H1 (cell line): ENCODE measurements around the gene KCNJ10. TPM values are rescaled to one million over a fixed set of nuclear protein-coding genes. Genes with fewer than 3 reads are reported as not detected.
A peak's percentile ranks its signal among the peaks of the same experiment; 100 is the strongest.

ENCODE experiments used
- CTCF ChIA-PET: fragments of 300-600 bp; sonication (Branson Sonifier 250); formaldehyde crosslinking; loops from one replicate; lab custom pipeline; 2021; ENCODE audit not compliant: partially characterized antibody; lab: Charles Lee
- POLR2A ChIA-PET: fragments of 300-600 bp; sonication (Branson Sonifier 250); formaldehyde crosslinking; loops from one replicate; lab custom pipeline; 2021; ENCODE audit warnings: inconsistent platforms; ENCODE audit not compliant: partially characterized antibody; lab: Charles Lee
- DNase-seq, 2 experiments: peaks; one replicate each; pipeline versions ENCODE4 v3.0.0 to v3.0.0-alpha.2; 2010 to 2022; ENCODE audit warnings: low spot score in 2 of 2, low read depth in 1 of 2, mixed read lengths in 1 of 2
- FAIRE-seq: peaks from 2 replicates; lab custom pipeline; 2011; peaks lifted over from hg19 to GRCh38; lab: Jason Lieb, UNC
- H2AFZ ChIP-seq: 2 replicates; pipeline ENCODE4 v1.8.1; 2012; ENCODE audit warnings: low read length, inconsistent platforms
- H2AK5ac ChIP-seq: 2 replicates; pipeline ENCODE4 v1.6.1; 2013; ENCODE audit warnings: low read depth, low read length
- H2BK120ac ChIP-seq: replicated peaks from 2 replicates; pipeline ENCODE3; 2013; ENCODE audit warnings: low read depth, low read length, inconsistent platforms
- H2BK12ac ChIP-seq: 2 replicates; pipeline ENCODE4 v1.6.1; 2013; ENCODE audit warnings: low read depth, low read length
- H2BK15ac ChIP-seq: 2 replicates; pipeline ENCODE4 v1.6.1; 2013; ENCODE audit warnings: low read length
- H2BK20ac ChIP-seq: 2 replicates; pipeline ENCODE4 v1.6.1; 2013; ENCODE audit warnings: low read length
- H2BK5ac ChIP-seq: 2 replicates; pipeline ENCODE4 v1.6.1; 2013; ENCODE audit warnings: low read depth, low read length
- H3K14ac ChIP-seq: 2 replicates; pipeline ENCODE4 v1.6.1; 2013; ENCODE audit warnings: inconsistent platforms; ENCODE audit not compliant: insufficient read length
- H3K18ac ChIP-seq: 2 replicates; pipeline ENCODE4 v1.6.1; 2013; ENCODE audit warnings: low read length; ENCODE audit errors: extremely low read depth
- H3K23ac ChIP-seq: 2 replicates; pipeline ENCODE4 v1.6.1; 2013; ENCODE audit warnings: inconsistent platforms; ENCODE audit not compliant: insufficient read length
- H3K23me2 ChIP-seq: 2 replicates; pipeline ENCODE4 v1.6.1; 2013; ENCODE audit warnings: low read depth, low read length
- H3K27ac ChIP-seq: 2 replicates; pipeline ENCODE4 v1.6.1; 2011; ENCODE audit warnings: low read depth, low read length, inconsistent platforms
- H3K27me3 ChIP-seq, 4 experiments: replicated peaks in 1 of 4; 1 replicate in 1 of 4; 2 replicates in 3 of 4; pipeline versions ENCODE4 v1.6.1 to v1.8.1; 2011 to 2013; ENCODE audit warnings: low read length in 3 of 4, mild to moderate bottlenecking in 3 of 4, inconsistent platforms in 2 of 4, mixed read lengths in 2 of 4, moderate library complexity in 1 of 4; ENCODE audit not compliant: control insufficient read depth in 3 of 4, insufficient read depth in 3 of 4; ENCODE audit errors: extremely low read depth in 1 of 4
- H3K36me3 ChIP-seq, 4 experiments: 2 replicates each; pipeline versions ENCODE4 v1.6.1 to v1.8.1; 2011 to 2013; ENCODE audit warnings: mild to moderate bottlenecking in 4 of 4, low read length in 3 of 4, moderate library complexity in 2 of 4, control low read depth in 1 of 4, inconsistent platforms in 1 of 4; ENCODE audit not compliant: insufficient read depth in 4 of 4, control insufficient read depth in 2 of 4
- H3K4ac ChIP-seq: replicated peaks from 2 replicates; pipeline ENCODE3; 2013; ENCODE audit warnings: low read length, low read depth, mixed read lengths, inconsistent platforms; ENCODE audit not compliant: insufficient read length
- H3K4me1 ChIP-seq, 4 experiments: replicated peaks in 1 of 4; 1 replicate in 1 of 4; 2 replicates in 3 of 4; pipeline versions ENCODE4 v1.6.1 to v1.8.1; 2011 to 2013; ENCODE audit warnings: low read length in 3 of 4, inconsistent platforms in 2 of 4, mixed read lengths in 1 of 4; ENCODE audit not compliant: insufficient read depth in 4 of 4, control insufficient read depth in 3 of 4
- H3K4me2 ChIP-seq, 2 experiments: 2 replicates each; pipeline versions ENCODE4 v1.6.1 to v1.8.1; 2011 to 2013; ENCODE audit warnings: low read depth in 2 of 2, low read length in 2 of 2, control low read depth in 1 of 2, inconsistent platforms in 1 of 2, mild to moderate bottlenecking in 1 of 2; ENCODE audit not compliant: insufficient read depth in 1 of 2
- H3K4me3 ChIP-seq, 4 experiments: fragments of 200-600, 300-600 bp in 1 of 4; sonication (generic), shearing (Covaris generic), sonication (Bioruptor Twin) in 1 of 4; 2 replicates each; pipeline versions ENCODE4 v1.5.1 to v1.8.1; 2011 to 2016; ENCODE audit warnings: low read length in 4 of 4, low read depth in 3 of 4, control low read depth in 2 of 4, inconsistent platforms in 2 of 4, mild to moderate bottlenecking in 2 of 4, mixed read lengths in 1 of 4, moderate library complexity in 1 of 4; ENCODE audit not compliant: insufficient read depth in 2 of 4; ENCODE audit errors: extremely low read depth in 1 of 4
- H3K56ac ChIP-seq: replicated peaks from 2 replicates; pipeline ENCODE3; 2013; ENCODE audit warnings: low read depth, mild to moderate bottlenecking, mixed read lengths, low read length, inconsistent platforms; ENCODE audit not compliant: insufficient read length
- H3K79me1 ChIP-seq: 2 replicates; pipeline ENCODE4 v1.6.1; 2013; ENCODE audit warnings: low read depth, low read length, control low read depth
- H3K79me2 ChIP-seq, 2 experiments: 2 replicates each; pipeline versions ENCODE4 v1.6.1 to v1.8.1; 2012 to 2013; ENCODE audit warnings: low read length in 2 of 2, mild to moderate bottlenecking in 2 of 2, inconsistent platforms in 1 of 2; ENCODE audit not compliant: insufficient read depth in 2 of 2, control insufficient read depth in 1 of 2
- H3K9ac ChIP-seq, 4 experiments: replicated peaks in 1 of 4; 1 replicate in 1 of 4; 2 replicates in 3 of 4; pipeline versions ENCODE4 v1.6.1 to v1.8.1; 2011 to 2013; ENCODE audit warnings: low read depth in 3 of 4, low read length in 3 of 4, control low read depth in 2 of 4, mild to moderate bottlenecking in 2 of 4, moderate library complexity in 2 of 4, inconsistent platforms in 1 of 4; ENCODE audit errors: extremely low read depth in 1 of 4
- H3K9me3 ChIP-seq, 2 experiments: 2 replicates each; pipeline versions ENCODE4 v1.6.1 to v1.8.1; 2012 to 2013; ENCODE audit warnings: mild to moderate bottlenecking in 2 of 2, moderate library complexity in 2 of 2, control low read depth in 1 of 2, inconsistent platforms in 1 of 2, low read depth in 1 of 2, low read length in 1 of 2, mixed read lengths in 1 of 2; ENCODE audit not compliant: insufficient read depth in 2 of 2
- H4K20me1 ChIP-seq, 2 experiments: replicated peaks in 1 of 2; 2 replicates each; pipeline versions ENCODE3 to v1.8.1; 2011 to 2013; ENCODE audit warnings: inconsistent platforms in 2 of 2, low read length in 2 of 2, mild to moderate bottlenecking in 1 of 2; ENCODE audit not compliant: insufficient read depth in 2 of 2, control insufficient read depth in 1 of 2
- H4K5ac ChIP-seq: 2 replicates; pipeline ENCODE4 v1.6.1; 2013; ENCODE audit warnings: low read length, low read depth, mixed read lengths, inconsistent platforms; ENCODE audit not compliant: insufficient read length
- H4K8ac ChIP-seq: 2 replicates; pipeline ENCODE4 v1.8.0; 2013; ENCODE audit warnings: mild to moderate bottlenecking, moderate library complexity, low read length, inconsistent platforms; ENCODE audit not compliant: insufficient read depth; ENCODE audit errors: extremely low read depth
- H4K91ac ChIP-seq: replicated peaks from 2 replicates; pipeline ENCODE3; 2013; ENCODE audit warnings: low read length, mixed read lengths, inconsistent platforms; ENCODE audit not compliant: insufficient read length
- BACH1 ChIP-seq: IDR thresholded peaks from 2 replicates; pipeline ENCODE4 v1.6.1; 2012; ENCODE audit warnings: low read length, improper control_type of control experiment
- CEBPB ChIP-seq: IDR thresholded peaks from 2 replicates; pipeline ENCODE4 v1.6.1; 2012; ENCODE audit warnings: low read depth, low read length
- CREB1 ChIP-seq: IDR thresholded peaks from 2 replicates; pipeline ENCODE4 v1.6.1; 2012; ENCODE audit warnings: inconsistent platforms
- HDAC6 ChIP-seq: IDR thresholded peaks from one replicate; pipeline ENCODE4 v1.7.1; 2012; ENCODE audit warnings: low read depth, mild to moderate bottlenecking, inconsistent platforms, low read length, moderate library complexity
- PHF8 ChIP-seq: fragments of 200-600 bp; sonication (generic); conservative IDR thresholded peaks from 2 replicates; pipeline ENCODE4 v1.7.1; 2012; ENCODE audit warnings: low read depth, mild to moderate bottlenecking, inconsistent platforms, low read length, moderate library complexity
- POLR2A ChIP-seq, 2 experiments: IDR thresholded peaks; 1 replicate in 1 of 2; 2 replicates in 1 of 2; pipeline ENCODE4 v1.6.1; 2011; ENCODE audit warnings: low read depth in 2 of 2, low read length in 2 of 2, mild to moderate bottlenecking in 2 of 2; ENCODE audit errors: control extremely low read depth in 1 of 2
- POU5F1 ChIP-seq: IDR thresholded peaks from 2 replicates; pipeline ENCODE4 v1.6.1; 2011; ENCODE audit warnings: low read depth, mild to moderate bottlenecking, low read length, moderate library complexity
- TAF1 ChIP-seq: IDR thresholded peaks from 2 replicates; pipeline ENCODE4 v1.6.1; 2011; ENCODE audit warnings: mild to moderate bottlenecking, low read depth, low read length
- YY1 ChIP-seq: IDR thresholded peaks from 2 replicates; pipeline ENCODE4 v1.6.1; 2011; ENCODE audit warnings: low read depth, mild to moderate bottlenecking, low read length
- ZNF274 ChIP-seq: IDR thresholded peaks from 2 replicates; pipeline ENCODE4 v1.7.0; 2012; ENCODE audit warnings: low read length, borderline replicate concordance; ENCODE audit errors: extremely low read depth
- WGBS, 2 experiments: shearing (Covaris generic) in 1 of 2; methylation state at CpG; one replicate each; pipeline versions ENCODE4 v1.1.6 to v1.1.7; 2013 to 2015; ENCODE audit warnings: low lambda C conversion rate in 2 of 2, mixed read lengths in 2 of 2, inconsistent platforms in 1 of 2, low coverage in 1 of 2, missing lambda C conversion rate in 1 of 2; ENCODE audit not compliant: insufficient replicate concordance in 2 of 2, insufficient coverage in 1 of 2, insufficient read length in 1 of 2; ENCODE audit errors: extremely low coverage in 1 of 2, missing lambda C conversion rate in 1 of 2; 5-methylcytosine and 5-hydroxymethylcytosine counted together
- polyA plus RNA-seq, 7 experiments: library from polyadenylated mRNA; depleted of rRNA in 3 of 7; stranded (reverse) in 5 of 7; unstranded in 2 of 7; fragments of >200 nt in 5 of 7; fragments of 200-250 nt in 2 of 7; gene quantifications; 1 replicate in 5 of 7; 2 replicates in 1 of 7; 4 replicates in 1 of 7; pipeline versions ENCODE4 v1.2.1 to v1.2.3, GENCODE V29; 2011 to 2013; ENCODE audit warnings: missing spikeins in 2 of 7, mixed read lengths in 2 of 7
- total RNA-seq: library from RNA; stranded (reverse); fragmentation: NEBNext Ultra II Directional; extraction: Animal tissue kit (Norgen Biotek cat#: 25700); gene quantifications from 2 replicates; pipeline ENCODE4 v1.2.1, GENCODE V29; 2021

Gene KCNJ10
- total and polyA plus RNA-seq, 2 of the 8 experiments (the other 6 are each of a cell fraction or from before 2014, with no cell fraction given), result 1.7 to 2.4 TPM

DNA sequence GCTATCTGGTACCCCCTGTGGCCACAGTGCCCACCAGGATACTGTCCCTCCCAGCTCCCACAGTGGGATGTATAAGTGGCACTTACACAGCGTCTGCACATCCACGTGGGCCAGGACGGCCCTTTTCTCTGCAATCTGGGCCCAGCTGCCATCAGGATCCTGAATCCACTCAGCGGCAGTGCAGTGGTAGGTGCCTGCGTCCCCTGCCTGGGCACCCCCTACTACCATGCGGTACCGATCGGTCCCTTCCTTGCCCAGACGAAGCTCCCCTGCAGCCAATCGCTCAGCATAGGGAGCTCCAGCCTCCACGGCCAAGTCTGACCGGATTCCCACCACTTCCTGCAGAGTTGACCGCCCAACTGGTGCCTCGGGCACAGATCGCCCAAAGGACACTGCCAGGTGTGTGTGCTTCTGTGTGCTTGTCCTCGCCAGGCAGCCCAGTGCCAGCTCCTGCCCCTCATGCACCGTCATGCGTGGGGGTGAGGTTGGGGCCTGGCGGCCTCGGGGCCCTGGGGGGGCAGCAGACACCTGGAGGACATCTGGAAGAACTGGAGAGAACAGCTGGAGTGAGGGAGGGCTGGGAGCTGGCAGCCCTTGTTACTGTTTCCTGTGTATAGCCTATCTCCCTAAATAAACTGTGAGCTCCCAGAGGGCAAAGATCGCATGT lies 23.8 kb upstream of the KCNJ10 start:
- Histone ChIP-seq H2BK20ac (no peak overlapping the region), H3K79me1 (peaks cover 14% of the 10 kb centered on the region), H3K27me3 (no peaks in the 10 kb centered on the region), H4K8ac (no peak overlapping the region), H3K79me2 (peaks cover 0 to 36% of the 10 kb centered on the region in 2 experiments; a peak in 2 of 4 replicates), H2BK5ac (peak overlapping the region; percentile 54; the same call in 1 of the 2 replicates), H2BK120ac (no peak overlapping the region), H2AK5ac (no peak overlapping the region), H3K4me3 (no peak overlapping the region), H3K9ac (no peak overlapping the region), H2BK12ac (no peak overlapping the region; the same call in 1 of the 2 replicates), H3K18ac (0 out of 2 replicates have a peak overlapping the region, but pooled peaks have one; percentile 38), H4K5ac (no peak overlapping the region), H2AFZ (no peak overlapping the region), H4K91ac (no peak overlapping the region), H3K9me3 (no peaks in the 10 kb centered on the region; a peak in 1 of 4 replicates), H3K4me2 (no peak overlapping the region), H3K23me2 (peaks cover 16% of the 10 kb centered on the region), H3K4ac (no peak overlapping the region), H3K27ac (no peak overlapping the region; the same call in 1 of the 2 replicates), H3K56ac (no peak overlapping the region), H3K36me3 (peaks cover 10 to 35% (median 22%) of the 10 kb centered on the region in 4 experiments), H4K20me1 (peaks cover 0 to 4% of the 10 kb centered on the region in 2 experiments), H3K23ac (no peak overlapping the region), H3K14ac (no peak overlapping the region), H3K4me1 (peaks cover 9 to 34% (median 26%) of the 10 kb centered on the region in 4 experiments), H2BK15ac (0 out of 2 replicates have a peak overlapping the region, but pooled peaks have one; percentile 72)
- 94% methylated on average over 20 of the region's 21 CpGs; no CpG with 5 or more reads in 1 of the 2 experiments for WGBS, 2 experiments
- DNase-seq, result no peak
- FAIRE-seq, result no peak
- POLR2A ChIA-PET, result interaction anchor here (0.9 to 1.4 kb wide), 4 partner anchors 8 to 21 kb away, joined by 3 to 5 read pairs (median 4); no protein-coding TSS in a partner anchor
- CTCF ChIA-PET, result interaction anchor here (5.7 to 50.1 kb wide), 3 partner anchors 8 to 36 kb away, joined by 37 to 1874 read pairs (median 148); partner anchors contain the start of genes KCNJ10 and KCNJ9
- TF ChIP-seq HDAC6, result no peak
- no peak for TF ChIP-seq POLR2A (IDR thresholded peaks at IDR 0.05; ENCODE audit: control extremely low read depth in 1 of 2, low read depth in 2 of 2, low read length in 2 of 2)
- TF ChIP-seq CEBPB, result no peak
- no peak for TF ChIP-seq CREB1
- TF ChIP-seq ZNF274, result no peak
- no peak for TF ChIP-seq PHF8
- TF ChIP-seq POU5F1, result no peak
- no peak for TF ChIP-seq BACH1
- TF ChIP-seq TAF1, result no peak
- no peak for TF ChIP-seq YY1
